Measurements from ENCODE around the gene C4BPA.

The C4BPA gene

DNA sequence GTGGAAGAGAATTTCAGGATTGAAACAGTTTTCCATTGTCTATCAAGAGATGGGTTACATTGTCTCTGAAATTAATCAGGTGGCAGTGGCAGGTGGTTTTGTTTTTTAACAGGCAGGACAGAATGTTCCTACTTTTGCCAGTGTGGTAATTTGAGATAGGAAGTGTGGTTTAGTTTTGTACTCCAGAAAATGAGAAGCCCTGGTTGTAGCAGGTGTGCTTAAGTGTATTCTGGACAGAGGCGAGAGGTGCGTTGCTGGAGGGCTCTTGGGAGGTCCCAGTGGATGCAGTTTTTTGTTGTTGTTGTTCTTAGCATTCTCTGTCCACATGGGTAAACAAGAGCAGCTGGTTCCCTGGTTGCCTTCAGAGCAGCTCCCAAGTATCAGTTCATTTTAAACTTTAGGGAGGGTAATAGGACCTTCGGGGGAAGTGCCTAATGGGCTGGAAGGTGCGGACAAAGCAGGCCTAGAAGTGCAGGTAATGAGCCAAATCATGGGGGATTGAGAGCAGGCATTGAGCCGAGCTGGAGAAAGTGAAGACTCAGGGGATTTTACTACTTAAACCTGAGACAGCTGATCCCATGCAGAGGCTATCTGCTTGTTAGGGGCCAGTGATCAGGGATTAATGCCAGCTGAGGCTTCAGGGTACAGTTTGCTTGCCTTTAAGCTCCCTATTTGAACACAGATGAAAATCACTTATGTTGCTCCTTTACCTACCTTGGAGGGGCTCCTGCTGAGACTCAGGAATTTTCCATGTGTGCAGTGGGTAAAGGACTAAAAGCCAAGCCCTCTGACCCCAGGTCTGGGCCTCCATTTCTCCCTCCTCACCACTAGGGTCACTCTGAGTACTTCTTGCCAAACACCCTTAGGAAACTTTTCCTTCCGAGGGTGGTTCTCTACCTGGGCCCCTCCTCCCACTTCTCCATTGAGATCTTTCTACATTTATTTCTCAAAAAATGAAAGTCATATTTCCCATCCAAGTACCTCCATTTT lies 44.9 kb upstream of the C4BPA start (continued):
- TF ChIP-seq, protein P1, sequence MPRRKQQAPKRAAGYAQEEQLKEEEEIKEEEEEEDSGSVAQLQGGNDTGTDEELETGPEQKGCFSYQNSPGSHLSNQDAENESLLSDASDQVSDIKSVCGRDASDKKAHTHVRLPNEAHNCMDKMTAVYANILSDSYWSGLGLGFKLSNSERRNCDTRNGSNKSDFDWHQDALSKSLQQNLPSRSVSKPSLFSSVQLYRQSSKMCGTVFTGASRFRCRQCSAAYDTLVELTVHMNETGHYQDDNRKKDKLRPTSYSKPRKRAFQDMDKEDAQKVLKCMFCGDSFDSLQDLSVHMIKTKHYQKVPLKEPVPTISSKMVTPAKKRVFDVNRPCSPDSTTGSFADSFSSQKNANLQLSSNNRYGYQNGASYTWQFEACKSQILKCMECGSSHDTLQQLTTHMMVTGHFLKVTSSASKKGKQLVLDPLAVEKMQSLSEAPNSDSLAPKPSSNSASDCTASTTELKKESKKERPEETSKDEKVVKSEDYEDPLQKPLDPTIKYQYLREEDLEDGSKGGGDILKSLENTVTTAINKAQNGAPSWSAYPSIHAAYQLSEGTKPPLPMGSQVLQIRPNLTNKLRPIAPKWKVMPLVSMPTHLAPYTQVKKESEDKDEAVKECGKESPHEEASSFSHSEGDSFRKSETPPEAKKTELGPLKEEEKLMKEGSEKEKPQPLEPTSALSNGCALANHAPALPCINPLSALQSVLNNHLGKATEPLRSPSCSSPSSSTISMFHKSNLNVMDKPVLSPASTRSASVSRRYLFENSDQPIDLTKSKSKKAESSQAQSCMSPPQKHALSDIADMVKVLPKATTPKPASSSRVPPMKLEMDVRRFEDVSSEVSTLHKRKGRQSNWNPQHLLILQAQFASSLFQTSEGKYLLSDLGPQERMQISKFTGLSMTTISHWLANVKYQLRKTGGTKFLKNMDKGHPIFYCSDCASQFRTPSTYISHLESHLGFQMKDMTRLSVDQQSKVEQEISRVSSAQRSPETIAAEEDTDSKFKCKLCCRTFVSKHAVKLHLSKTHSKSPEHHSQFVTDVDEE (CRISPR knock-in tag; IDR thresholded peaks at IDR 0.05) = no peak
- TF ChIP-seq, protein P2, sequence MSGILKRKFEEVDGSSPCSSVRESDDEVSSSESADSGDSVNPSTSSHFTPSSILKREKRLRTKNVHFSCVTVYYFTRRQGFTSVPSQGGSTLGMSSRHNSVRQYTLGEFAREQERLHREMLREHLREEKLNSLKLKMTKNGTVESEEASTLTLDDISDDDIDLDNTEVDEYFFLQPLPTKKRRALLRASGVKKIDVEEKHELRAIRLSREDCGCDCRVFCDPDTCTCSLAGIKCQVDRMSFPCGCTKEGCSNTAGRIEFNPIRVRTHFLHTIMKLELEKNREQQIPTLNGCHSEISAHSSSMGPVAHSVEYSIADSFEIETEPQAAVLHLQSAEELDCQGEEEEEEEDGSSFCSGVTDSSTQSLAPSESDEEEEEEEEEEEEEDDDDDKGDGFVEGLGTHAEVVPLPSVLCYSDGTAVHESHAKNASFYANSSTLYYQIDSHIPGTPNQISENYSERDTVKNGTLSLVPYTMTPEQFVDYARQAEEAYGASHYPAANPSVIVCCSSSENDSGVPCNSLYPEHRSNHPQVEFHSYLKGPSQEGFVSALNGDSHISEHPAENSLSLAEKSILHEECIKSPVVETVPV (CRISPR knock-in tag; IDR thresholded peaks at IDR 0.05) = no peak

DNA sequence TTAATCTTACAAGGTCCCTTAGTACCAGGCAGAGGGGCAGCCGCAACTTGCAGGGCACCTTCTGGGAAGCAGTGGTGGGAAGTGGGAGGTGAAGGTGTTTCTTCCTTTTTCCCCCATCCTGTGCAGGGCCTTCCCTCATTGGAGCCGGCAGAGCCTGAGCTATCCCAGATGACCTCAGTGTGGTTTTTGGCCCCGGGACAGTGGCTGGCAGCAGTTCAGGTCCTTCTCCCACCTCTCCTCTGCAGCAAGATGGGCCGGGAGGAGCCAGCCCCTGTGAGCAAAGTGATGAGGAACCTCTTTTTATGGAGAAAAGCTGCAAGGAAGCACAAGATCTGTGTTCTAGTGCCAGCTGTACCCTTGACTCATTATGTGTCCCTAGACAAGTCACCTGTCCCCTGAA lies 44.2 kb upstream of the C4BPA start:
- TF ChIP-seq RARB (CRISPR knock-in tag; IDR thresholded peaks at IDR 0.05) (no peak), PPARA (CRISPR knock-in tag; IDR thresholded peaks at IDR 0.05; ENCODE audit: borderline replicate concordance) (no peak), TOX (CRISPR knock-in tag; IDR thresholded peaks at IDR 0.05; ENCODE audit: borderline replicate concordance) (no peak), ARNTL (CRISPR knock-in tag; IDR thresholded peaks at IDR 0.05; ENCODE audit: borderline replicate concordance, low read depth) (no peak), ZFP30 (CRISPR knock-in tag; IDR thresholded peaks at IDR 0.05) (no peak), GLIS3 (CRISPR knock-in tag; IDR thresholded peaks at IDR 0.05) (no peak), TCF4 (CRISPR knock-in tag; IDR thresholded peaks at IDR 0.05; ENCODE audit: borderline replicate concordance) (no peak), SNAI2 (CRISPR knock-in tag; IDR thresholded peaks at IDR 0.05) (no peak), ZNF8 (CRISPR knock-in tag; IDR thresholded peaks at IDR 0.05) (no peak), ESRRG (CRISPR knock-in tag; IDR thresholded peaks at IDR 0.05) (no peak), ZNF70 (CRISPR knock-in tag; IDR thresholded peaks at IDR 0.05) (no peak), CSDC2 (CRISPR knock-in tag; IDR thresholded peaks at IDR 0.05) (no peak), OSR1 (CRISPR knock-in tag; IDR thresholded peaks at IDR 0.05) (no peak), ZFP3 (CRISPR knock-in tag; IDR thresholded peaks at IDR 0.05) (no peak), ZNF565 (CRISPR knock-in tag; conservative IDR thresholded peaks at IDR 0.05; ENCODE audit: low read depth) (no peak), BACH2 (CRISPR knock-in tag; IDR thresholded peaks at IDR 0.05; ENCODE audit: borderline replicate concordance) (no peak)
- TF ChIP-seq, protein P3, sequence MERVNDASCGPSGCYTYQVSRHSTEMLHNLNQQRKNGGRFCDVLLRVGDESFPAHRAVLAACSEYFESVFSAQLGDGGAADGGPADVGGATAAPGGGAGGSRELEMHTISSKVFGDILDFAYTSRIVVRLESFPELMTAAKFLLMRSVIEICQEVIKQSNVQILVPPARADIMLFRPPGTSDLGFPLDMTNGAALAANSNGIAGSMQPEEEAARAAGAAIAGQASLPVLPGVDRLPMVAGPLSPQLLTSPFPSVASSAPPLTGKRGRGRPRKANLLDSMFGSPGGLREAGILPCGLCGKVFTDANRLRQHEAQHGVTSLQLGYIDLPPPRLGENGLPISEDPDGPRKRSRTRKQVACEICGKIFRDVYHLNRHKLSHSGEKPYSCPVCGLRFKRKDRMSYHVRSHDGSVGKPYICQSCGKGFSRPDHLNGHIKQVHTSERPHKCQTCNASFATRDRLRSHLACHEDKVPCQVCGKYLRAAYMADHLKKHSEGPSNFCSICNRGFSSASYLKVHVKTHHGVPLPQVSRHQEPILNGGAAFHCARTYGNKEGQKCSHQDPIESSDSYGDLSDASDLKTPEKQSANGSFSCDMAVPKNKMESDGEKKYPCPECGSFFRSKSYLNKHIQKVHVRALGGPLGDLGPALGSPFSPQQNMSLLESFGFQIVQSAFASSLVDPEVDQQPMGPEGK (CRISPR knock-in tag; IDR thresholded peaks at IDR 0.05; ENCODE audit: borderline replicate concordance) = no peak
- TF ChIP-seq, protein P2 (CRISPR knock-in tag; IDR thresholded peaks at IDR 0.05) = no peak
- TF ChIP-seq, protein P4, sequence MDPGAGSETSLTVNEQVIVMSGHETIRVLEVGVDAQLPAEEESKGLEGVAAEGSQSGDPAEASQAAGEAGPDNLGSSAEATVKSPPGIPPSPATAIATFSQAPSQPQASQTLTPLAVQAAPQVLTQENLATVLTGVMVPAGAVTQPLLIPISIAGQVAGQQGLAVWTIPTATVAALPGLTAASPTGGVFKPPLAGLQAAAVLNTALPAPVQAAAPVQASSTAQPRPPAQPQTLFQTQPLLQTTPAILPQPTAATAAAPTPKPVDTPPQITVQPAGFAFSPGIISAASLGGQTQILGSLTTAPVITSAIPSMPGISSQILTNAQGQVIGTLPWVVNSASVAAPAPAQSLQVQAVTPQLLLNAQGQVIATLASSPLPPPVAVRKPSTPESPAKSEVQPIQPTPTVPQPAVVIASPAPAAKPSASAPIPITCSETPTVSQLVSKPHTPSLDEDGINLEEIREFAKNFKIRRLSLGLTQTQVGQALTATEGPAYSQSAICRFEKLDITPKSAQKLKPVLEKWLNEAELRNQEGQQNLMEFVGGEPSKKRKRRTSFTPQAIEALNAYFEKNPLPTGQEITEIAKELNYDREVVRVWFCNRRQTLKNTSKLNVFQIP (CRISPR knock-in tag; IDR thresholded peaks at IDR 0.05; ENCODE audit: borderline replicate concordance, low read depth) = no peak
- ATAC-seq = no peak

DNA sequence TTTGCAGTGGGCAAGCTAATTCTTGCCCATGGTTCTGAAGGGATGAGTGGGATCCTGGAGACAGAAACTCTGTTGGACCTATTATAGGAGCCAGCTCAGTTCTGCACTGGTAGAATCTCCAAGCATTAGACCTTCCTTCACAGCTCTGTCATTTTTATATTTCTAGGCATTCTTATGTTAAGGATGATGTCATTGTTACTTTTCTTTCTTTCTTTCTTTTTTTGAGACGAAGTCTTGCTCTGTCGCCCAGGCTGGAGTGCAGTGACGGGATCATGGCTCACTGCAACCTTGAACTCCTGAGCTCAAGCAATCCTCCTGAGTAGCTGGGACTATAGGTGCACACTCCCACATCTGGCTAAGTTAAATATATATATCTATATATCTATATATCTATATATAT lies 43.4 kb upstream of the C4BPA start:
- ATAC-seq = no peak
- TF ChIP-seq ZFP30 (CRISPR knock-in tag; IDR thresholded peaks at IDR 0.05) (no peak), ESRRG (CRISPR knock-in tag; IDR thresholded peaks at IDR 0.05) (no peak), ZFP3 (CRISPR knock-in tag; IDR thresholded peaks at IDR 0.05) (no peak), ZC3H10 (CRISPR knock-in tag; IDR thresholded peaks at IDR 0.05) (no peak), BACH2 (CRISPR knock-in tag; IDR thresholded peaks at IDR 0.05; ENCODE audit: borderline replicate concordance) (no peak), ZNF565 (CRISPR knock-in tag; conservative IDR thresholded peaks at IDR 0.05; ENCODE audit: low read depth) (no peak)
- TF ChIP-seq, protein P4 (CRISPR knock-in tag; IDR thresholded peaks at IDR 0.05; ENCODE audit: borderline replicate concordance, low read depth) = no peak
